HepG2 (cell line): ENCODE results near the gene CLEC6A. TPM values are rescaled to one million over a fixed set of nuclear protein-coding genes. Genes with fewer than 3 reads are reported as not detected.

ENCODE experiments used
- polyA plus RNA-seq, 8 experiments: library from polyadenylated mRNA; depleted of rRNA in 3 of 8; stranded (reverse) in 7 of 8; unstranded in 1 of 8; fragments of >200 nt; fragmentation: Illumina TruSeq in 4 of 8; extraction: Trizol in 4 of 8; gene quantifications; 2 replicates each; pipeline versions ENCODE4 v1.2.1 to v1.2.3, GENCODE V29; 2011 to 2016; ENCODE audit warnings: low read depth in 4 of 8, missing spikeins in 1 of 8, mixed read lengths in 1 of 8; ENCODE audit not compliant: insufficient read depth in 1 of 8
- total RNA-seq, 5 experiments: library from RNA; depleted of rRNA; stranded (reverse); fragments of >200 nt; fragmentation: Illumina TruSeq; extraction: Trizol; gene quantifications; 2 replicates each; pipeline ENCODE4 v1.2.3, GENCODE V29; 2016; ENCODE audit warnings: low read depth in 1 of 5
- TF ChIP-seq, protein P1 (sequence below): sonication (generic); formaldehyde crosslinking; IDR thresholded peaks from 2 replicates; pipeline ENCODE4 v1.5.1; 2020; ENCODE audit warnings: mild to moderate bottlenecking, missing genetic modification reagents, moderate library complexity
- TF ChIP-seq, protein P2 (sequence below): sonication (generic); formaldehyde crosslinking; IDR thresholded peaks from 2 replicates; pipeline ENCODE4 v1.5.1; 2020; ENCODE audit warnings: mild to moderate bottlenecking, missing genetic modification reagents, borderline replicate concordance

Gene CLEC6A
- total and polyA plus RNA-seq, 2 of the 13 experiments (the other 11 are each of a cell fraction or from before 2014, with no cell fraction given), result not detected

DNA sequence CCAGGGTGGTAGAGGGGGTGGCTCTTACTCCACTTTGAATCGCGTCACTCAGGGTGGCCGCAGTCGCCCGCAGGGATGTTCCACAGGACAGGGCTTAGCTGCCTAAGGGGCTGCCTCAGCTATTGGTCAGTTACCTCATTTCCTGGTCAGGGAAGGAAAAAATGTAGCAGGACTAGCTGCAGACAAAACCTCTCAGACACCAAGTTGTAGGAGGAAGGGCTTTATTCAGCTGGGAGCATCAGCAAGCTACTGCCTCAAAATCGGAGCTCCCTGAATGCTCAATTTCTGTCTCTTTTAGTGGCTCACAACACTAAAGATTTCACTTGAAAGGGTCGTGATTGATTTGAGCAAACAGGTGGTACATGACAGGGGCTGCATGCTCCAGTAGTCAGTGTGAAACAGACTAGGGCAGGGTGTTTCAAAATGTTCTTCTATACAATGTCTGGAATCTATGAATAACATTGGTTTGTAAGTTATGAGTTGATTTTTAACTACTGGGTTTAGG lies 6.4 kb upstream of the CLEC6A start (continued):
- TF ChIP-seq, protein P1, sequence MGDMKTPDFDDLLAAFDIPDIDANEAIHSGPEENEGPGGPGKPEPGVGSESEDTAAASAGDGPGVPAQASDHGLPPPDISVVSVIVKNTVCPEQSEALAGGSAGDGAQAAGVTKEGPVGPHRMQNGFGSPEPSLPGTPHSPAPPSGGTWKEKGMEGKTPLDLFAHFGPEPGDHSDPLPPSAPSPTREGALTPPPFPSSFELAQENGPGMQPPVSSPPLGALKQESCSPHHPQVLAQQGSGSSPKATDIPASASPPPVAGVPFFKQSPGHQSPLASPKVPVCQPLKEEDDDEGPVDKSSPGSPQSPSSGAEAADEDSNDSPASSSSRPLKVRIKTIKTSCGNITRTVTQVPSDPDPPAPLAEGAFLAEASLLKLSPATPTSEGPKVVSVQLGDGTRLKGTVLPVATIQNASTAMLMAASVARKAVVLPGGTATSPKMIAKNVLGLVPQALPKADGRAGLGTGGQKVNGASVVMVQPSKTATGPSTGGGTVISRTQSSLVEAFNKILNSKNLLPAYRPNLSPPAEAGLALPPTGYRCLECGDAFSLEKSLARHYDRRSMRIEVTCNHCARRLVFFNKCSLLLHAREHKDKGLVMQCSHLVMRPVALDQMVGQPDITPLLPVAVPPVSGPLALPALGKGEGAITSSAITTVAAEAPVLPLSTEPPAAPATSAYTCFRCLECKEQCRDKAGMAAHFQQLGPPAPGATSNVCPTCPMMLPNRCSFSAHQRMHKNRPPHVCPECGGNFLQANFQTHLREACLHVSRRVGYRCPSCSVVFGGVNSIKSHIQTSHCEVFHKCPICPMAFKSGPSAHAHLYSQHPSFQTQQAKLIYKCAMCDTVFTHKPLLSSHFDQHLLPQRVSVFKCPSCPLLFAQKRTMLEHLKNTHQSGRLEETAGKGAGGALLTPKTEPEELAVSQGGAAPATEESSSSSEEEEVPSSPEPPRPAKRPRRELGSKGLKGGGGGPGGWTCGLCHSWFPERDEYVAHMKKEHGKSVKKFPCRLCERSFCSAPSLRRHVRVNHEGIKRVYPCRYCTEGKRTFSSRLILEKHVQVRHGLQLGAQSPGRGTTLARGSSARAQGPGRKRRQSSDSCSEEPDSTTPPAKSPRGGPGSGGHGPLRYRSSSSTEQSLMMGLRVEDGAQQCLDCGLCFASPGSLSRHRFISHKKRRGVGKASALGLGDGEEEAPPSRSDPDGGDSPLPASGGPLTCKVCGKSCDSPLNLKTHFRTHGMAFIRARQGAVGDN (CRISPR knock-in tag), result no peak
- TF ChIP-seq, protein P2, sequence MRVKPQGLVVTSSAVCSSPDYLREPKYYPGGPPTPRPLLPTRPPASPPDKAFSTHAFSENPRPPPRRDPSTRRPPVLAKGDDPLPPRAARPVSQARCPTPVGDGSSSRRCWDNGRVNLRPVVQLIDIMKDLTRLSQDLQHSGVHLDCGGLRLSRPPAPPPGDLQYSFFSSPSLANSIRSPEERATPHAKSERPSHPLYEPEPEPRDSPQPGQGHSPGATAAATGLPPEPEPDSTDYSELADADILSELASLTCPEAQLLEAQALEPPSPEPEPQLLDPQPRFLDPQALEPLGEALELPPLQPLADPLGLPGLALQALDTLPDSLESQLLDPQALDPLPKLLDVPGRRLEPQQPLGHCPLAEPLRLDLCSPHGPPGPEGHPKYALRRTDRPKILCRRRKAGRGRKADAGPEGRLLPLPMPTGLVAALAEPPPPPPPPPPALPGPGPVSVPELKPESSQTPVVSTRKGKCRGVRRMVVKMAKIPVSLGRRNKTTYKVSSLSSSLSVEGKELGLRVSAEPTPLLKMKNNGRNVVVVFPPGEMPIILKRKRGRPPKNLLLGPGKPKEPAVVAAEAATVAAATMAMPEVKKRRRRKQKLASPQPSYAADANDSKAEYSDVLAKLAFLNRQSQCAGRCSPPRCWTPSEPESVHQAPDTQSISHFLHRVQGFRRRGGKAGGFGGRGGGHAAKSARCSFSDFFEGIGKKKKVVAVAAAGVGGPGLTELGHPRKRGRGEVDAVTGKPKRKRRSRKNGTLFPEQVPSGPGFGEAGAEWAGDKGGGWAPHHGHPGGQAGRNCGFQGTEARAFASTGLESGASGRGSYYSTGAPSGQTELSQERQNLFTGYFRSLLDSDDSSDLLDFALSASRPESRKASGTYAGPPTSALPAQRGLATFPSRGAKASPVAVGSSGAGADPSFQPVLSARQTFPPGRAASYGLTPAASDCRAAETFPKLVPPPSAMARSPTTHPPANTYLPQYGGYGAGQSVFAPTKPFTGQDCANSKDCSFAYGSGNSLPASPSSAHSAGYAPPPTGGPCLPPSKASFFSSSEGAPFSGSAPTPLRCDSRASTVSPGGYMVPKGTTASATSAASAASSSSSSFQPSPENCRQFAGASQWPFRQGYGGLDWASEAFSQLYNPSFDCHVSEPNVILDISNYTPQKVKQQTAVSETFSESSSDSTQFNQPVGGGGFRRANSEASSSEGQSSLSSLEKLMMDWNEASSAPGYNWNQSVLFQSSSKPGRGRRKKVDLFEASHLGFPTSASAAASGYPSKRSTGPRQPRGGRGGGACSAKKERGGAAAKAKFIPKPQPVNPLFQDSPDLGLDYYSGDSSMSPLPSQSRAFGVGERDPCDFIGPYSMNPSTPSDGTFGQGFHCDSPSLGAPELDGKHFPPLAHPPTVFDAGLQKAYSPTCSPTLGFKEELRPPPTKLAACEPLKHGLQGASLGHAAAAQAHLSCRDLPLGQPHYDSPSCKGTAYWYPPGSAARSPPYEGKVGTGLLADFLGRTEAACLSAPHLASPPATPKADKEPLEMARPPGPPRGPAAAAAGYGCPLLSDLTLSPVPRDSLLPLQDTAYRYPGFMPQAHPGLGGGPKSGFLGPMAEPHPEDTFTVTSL (CRISPR knock-in tag), result no peak
